Measurements from ENCODE around the gene UBE2D1.

Gene UBE2D1

GRCh38 chr10:58322835-58323209, 12.0 kb upstream of the UBE2D1 start:
- H3K36me3 Mint-ChIP-seq = no peaks in the 10 kb centered on the region

GRCh38 chr10:58326967-58327381, 7.8 kb upstream of the UBE2D1 start:
- Mint-ChIP-seq H3K9me3 (no peaks in the 10 kb centered on the region), H3K36me3 (no peaks in the 10 kb centered on the region), H3K4me3 (no peak overlapping the region), H3K4me1 (peaks cover 10% of the 10 kb centered on the region), H3K27me3 (no peaks in the 10 kb centered on the region), H3K27ac (no peak overlapping the region)
- ATAC-seq = no peak

More at GRCh38 chr10:58322835-58323209, 12.0 kb upstream of the UBE2D1 start:
- Mint-ChIP-seq H3K9me3 (no peaks in the 10 kb centered on the region), H3K27ac (no peak overlapping the region), H3K4me3 (no peak overlapping the region), H3K27me3 (no peaks in the 10 kb centered on the region), H3K4me1 (peaks cover 10% of the 10 kb centered on the region)
- no peak for ATAC-seq

GRCh38 chr10:58328233-58328632, 6.6 kb upstream of the UBE2D1 start:
- Mint-ChIP-seq H3K36me3 (no peaks in the 10 kb centered on the region), H3K4me3 (no peak overlapping the region), H3K27me3 (no peaks in the 10 kb centered on the region), H3K9me3 (no peaks in the 10 kb centered on the region), H3K27ac (no peak overlapping the region), H3K4me1 (no peaks in the 10 kb centered on the region)
- no peak for ATAC-seq

- no peaks in the 10 kb centered on the region for H3K36me3 Mint-ChIP-seq
- H3K27me3 Mint-ChIP-seq = no peaks in the 10 kb centered on the region
- H3K27ac Mint-ChIP-seq = no peak overlapping the region
- H3K4me1 Mint-ChIP-seq = peaks cover 6% of the 10 kb centered on the region
- H3K9me3 Mint-ChIP-seq = no peaks in the 10 kb centered on the region
- no peak overlapping the region for H3K4me3 Mint-ChIP-seq
- no peak for ATAC-seq
These were observed 4.4 kb upstream of the UBE2D1 start for GRCh38 chr10:58330431-58330830.

- peaks cover 18% of the 10 kb centered on the region for H3K4me1 Mint-ChIP-seq
- no peaks in the 10 kb centered on the region for H3K36me3 Mint-ChIP-seq
- no peak overlapping the region for H3K4me3 Mint-ChIP-seq
- H3K27ac Mint-ChIP-seq = no peak overlapping the region
- no peaks in the 10 kb centered on the region for H3K27me3 Mint-ChIP-seq
- no peaks in the 10 kb centered on the region for H3K9me3 Mint-ChIP-seq
- ATAC-seq = no peak
These were observed 3.2 kb upstream of the UBE2D1 start for GRCh38 chr10:58331646-58332045.

GRCh38 chr10:58335306-58336005, 650 bp downstream of the UBE2D1 start:
- peak; percentile 68 for ATAC-seq
- Mint-ChIP-seq H3K27me3 (no peaks in the 10 kb centered on the region), H3K36me3 (peaks cover 5% of the 10 kb centered on the region), H3K4me3 (peak overlapping the region; percentile 91), H3K9me3 (no peaks in the 10 kb centered on the region), H3K4me1 (peaks cover 28% of the 10 kb centered on the region), H3K27ac (peak overlapping the region; percentile 78)

- Mint-ChIP-seq H3K9me3 (no peaks in the 10 kb centered on the region), H3K27me3 (no peaks in the 10 kb centered on the region), H3K36me3 (peaks cover 5% of the 10 kb centered on the region), H3K4me3 (peak overlapping the region; percentile 91), H3K4me1 (peaks cover 36% of the 10 kb centered on the region), H3K27ac (peak overlapping the region; percentile 78)
- ATAC-seq = no peak
These were observed 1.4 kb downstream of the UBE2D1 start for GRCh38 chr10:58336242-58336641.

GRCh38 chr10:58341422-58341821, 6.6 kb downstream of the UBE2D1 start:
- ATAC-seq = no peak
- Mint-ChIP-seq H3K9me3 (no peaks in the 10 kb centered on the region), H3K27ac (no peak overlapping the region), H3K4me3 (no peak overlapping the region), H3K36me3 (peaks cover 16% of the 10 kb centered on the region), H3K27me3 (no peaks in the 10 kb centered on the region), H3K4me1 (peaks cover 28% of the 10 kb centered on the region)

GRCh38 chr10:58341947-58342346, 7.1 kb downstream of the UBE2D1 start:
- H3K27ac Mint-ChIP-seq = no peak overlapping the region
- peaks cover 27% of the 10 kb centered on the region for H3K4me1 Mint-ChIP-seq
- H3K27me3 Mint-ChIP-seq = no peaks in the 10 kb centered on the region
- no peak overlapping the region for H3K4me3 Mint-ChIP-seq
- peaks cover 21% of the 10 kb centered on the region for H3K36me3 Mint-ChIP-seq
- no peak for ATAC-seq
- H3K9me3 Mint-ChIP-seq = no peaks in the 10 kb centered on the region

GRCh38 chr10:58347967-58348366, 13.2 kb downstream of the UBE2D1 start:
- H3K27ac Mint-ChIP-seq = no peak overlapping the region
- H3K36me3 Mint-ChIP-seq = peaks cover 24% of the 10 kb centered on the region
- ATAC-seq = no peak
- no peaks in the 10 kb centered on the region for H3K9me3 Mint-ChIP-seq
- no peak overlapping the region for H3K4me3 Mint-ChIP-seq
- peaks cover 49% of the 10 kb centered on the region for H3K4me1 Mint-ChIP-seq
- H3K27me3 Mint-ChIP-seq = no peaks in the 10 kb centered on the region

- no peak overlapping the region for H3K27ac Mint-ChIP-seq
- ATAC-seq = no peak
- peaks cover 24% of the 10 kb centered on the region for H3K36me3 Mint-ChIP-seq
- no peak overlapping the region for H3K4me3 Mint-ChIP-seq
- no peaks in the 10 kb centered on the region for H3K9me3 Mint-ChIP-seq
- H3K27me3 Mint-ChIP-seq = no peaks in the 10 kb centered on the region
- H3K4me1 Mint-ChIP-seq = peaks cover 49% of the 10 kb centered on the region
These were observed 13.8 kb downstream of the UBE2D1 start for GRCh38 chr10:58348571-58349033.

GRCh38 chr10:58350023-58350422, 15.2 kb downstream of the UBE2D1 start:
- ATAC-seq = no peak
- no peak overlapping the region for H3K27ac Mint-ChIP-seq
- H3K9me3 Mint-ChIP-seq = no peaks in the 10 kb centered on the region
- no peak overlapping the region for H3K4me3 Mint-ChIP-seq
- H3K27me3 Mint-ChIP-seq = no peaks in the 10 kb centered on the region
- H3K4me1 Mint-ChIP-seq = peaks cover 52% of the 10 kb centered on the region
- peaks cover 24% of the 10 kb centered on the region for H3K36me3 Mint-ChIP-seq

GRCh38 chr10:58350619-58351323, 16.0 kb downstream of the UBE2D1 start:
- Mint-ChIP-seq H3K4me1 (peaks cover 59% of the 10 kb centered on the region), H3K27ac (no peak overlapping the region)

GRCh38 chr10:58351616-58352578, 17.1 kb downstream of the UBE2D1 start:
- peaks cover 62% of the 10 kb centered on the region for H3K4me1 Mint-ChIP-seq
- ATAC-seq = no peak
- H3K27me3 Mint-ChIP-seq = no peaks in the 10 kb centered on the region
- H3K4me3 Mint-ChIP-seq = no peak overlapping the region
- no peak overlapping the region for H3K27ac Mint-ChIP-seq
- H3K36me3 Mint-ChIP-seq = peaks cover 9% of the 10 kb centered on the region
- no peaks in the 10 kb centered on the region for H3K9me3 Mint-ChIP-seq

More at GRCh38 chr10:58350619-58351323, 16.0 kb downstream of the UBE2D1 start:
- ATAC-seq = no peak
- Mint-ChIP-seq H3K36me3 (peaks cover 18% of the 10 kb centered on the region), H3K27me3 (no peaks in the 10 kb centered on the region), H3K9me3 (no peaks in the 10 kb centered on the region), H3K4me3 (no peak overlapping the region)

GRCh38 chr10:58352956-58353610, 18.3 kb downstream of the UBE2D1 start:
- Mint-ChIP-seq H3K4me1 (peaks cover 56% of the 10 kb centered on the region), H3K27me3 (no peaks in the 10 kb centered on the region), H3K27ac (no peak overlapping the region), H3K36me3 (peaks cover 4% of the 10 kb centered on the region), H3K9me3 (no peaks in the 10 kb centered on the region), H3K4me3 (no peak overlapping the region)
- no peak for ATAC-seq

All from stimulated activated memory B cell treated with anti-CD40 and anti-IgM and Interleukin-4, amounts not matched to agents 10 μg/mL and 1 μg/mL and 100 μg/mL, for 72 hours (primary cell).